HepG2 (cell line): Measurements from ENCODE around the gene GRIA3. TPM values are rescaled to one million over a fixed set of nuclear protein-coding genes. Genes with fewer than 3 reads are reported as not detected.

Experiments used
- ATAC-seq: fragments of 200-7000 bp; cut with Tn5 transposase; 3 replicates; pipeline ENCODE4 v1.9.1; 2020; ENCODE audit warnings: mild to moderate bottlenecking, moderate library complexity
- BruUV-seq: library from RNA; stranded (reverse); fragments of 400-500 nt; replicated peaks from 2 replicates; lab custom pipeline; 2021; lab: Mats Ljungman, UMichigan
- CTCF ChIA-PET: fragments of 300-600 bp; formaldehyde crosslinking; extraction: SDS; loops from one replicate; lab custom pipeline; 2021; ENCODE audit warnings: low total read pairs, inconsistent platforms, low intra/inter-chr PET ratio; lab: Yijun Ruan, JAX
- POLR2A ChIA-PET: fragments of 350-600 bp; sonication (Branson Sonifier 250); formaldehyde crosslinking; loops from one replicate; lab custom pipeline; 2020; ENCODE audit warnings: antibody characterized with exemption, inconsistent platforms; lab: Yijun Ruan, JAX
- DNase-seq: peaks from one replicate; pipeline ENCODE4 v3.0.0-alpha.2; 2015; ENCODE audit warnings: low spot score
- FAIRE-seq: peaks from 3 replicates; lab custom pipeline; 2011; peaks lifted over from hg19 to GRCh38; lab: Jason Lieb, UNC
- H2AFZ ChIP-seq: one replicate; pipeline ENCODE4 v1.6.1; 2011; ENCODE audit warnings: low read length, inconsistent platforms
- H3K27ac ChIP-seq: fragments of 300-600 bp; 3 replicates; pipeline ENCODE4 v1.8.0; 2011; ENCODE audit warnings: mixed run types, mild to moderate bottlenecking, mixed read lengths, low read length, inconsistent platforms; ENCODE audit not compliant: insufficient read depth; ENCODE audit errors: extremely low read length
- H3K27me3 ChIP-seq, 2 experiments: fragments of 200-600 bp in 1 of 2; 2 replicates in 1 of 2; 3 replicates in 1 of 2; pipeline versions ENCODE4 v1.6.0 to v1.8.0; 2011; ENCODE audit warnings: low read length in 2 of 2, mild to moderate bottlenecking in 2 of 2, moderate library complexity in 2 of 2, inconsistent platforms in 1 of 2; ENCODE audit not compliant: insufficient read depth in 2 of 2, control insufficient read depth in 1 of 2
- H3K36me3 ChIP-seq, 2 experiments: fragments of 200-600 bp in 1 of 2; replicated peaks in 1 of 2; 2 replicates in 1 of 2; 3 replicates in 1 of 2; pipeline versions ENCODE4 v1.5.1 to v1.8.0; 2011; ENCODE audit warnings: low read length in 2 of 2, inconsistent platforms in 1 of 2; ENCODE audit not compliant: insufficient read depth in 2 of 2, control insufficient read depth in 1 of 2
- H3K4me1 ChIP-seq: 2 replicates; pipeline ENCODE4 v1.5.1; 2012; ENCODE audit warnings: low read length, inconsistent platforms; ENCODE audit not compliant: insufficient read depth
- H3K4me2 ChIP-seq: 2 replicates; pipeline ENCODE4 v1.6.0; 2011; ENCODE audit warnings: low read depth, low read length, inconsistent platforms
- H3K4me3 ChIP-seq, 3 experiments: fragments of 200-600 bp in 1 of 3; sonication (generic), shearing (Covaris generic) in 1 of 3; replicated peaks in 1 of 3; 2 replicates each; pipeline ENCODE4 v1.5.1; 2011 to 2016; ENCODE audit warnings: low read length in 3 of 3, inconsistent platforms in 2 of 3, low read depth in 2 of 3, mild to moderate bottlenecking in 2 of 3, control low read depth in 1 of 3, mixed read lengths in 1 of 3; ENCODE audit not compliant: insufficient read depth in 1 of 3
- H3K79me2 ChIP-seq: one replicate; pipeline ENCODE4 v1.6.1; 2011; ENCODE audit warnings: low read length, inconsistent platforms; ENCODE audit not compliant: insufficient read depth
- H3K9ac ChIP-seq: 2 replicates; pipeline ENCODE4 v1.6.0; 2011; ENCODE audit warnings: mild to moderate bottlenecking, low read depth, low read length, inconsistent platforms; ENCODE audit not compliant: insufficient read depth
- H3K9me3 ChIP-seq: 2 replicates; pipeline ENCODE4 v1.5.1; 2012; ENCODE audit warnings: mild to moderate bottlenecking, low read length
- H4K20me1 ChIP-seq: 2 replicates; pipeline ENCODE4 v1.6.0; 2011; ENCODE audit warnings: inconsistent platforms, mild to moderate bottlenecking, low read length, moderate library complexity; ENCODE audit not compliant: insufficient read depth
- BHLHE40 ChIP-seq: IDR thresholded peaks from 2 replicates; pipeline ENCODE4 v1.6.1; 2011; ENCODE audit warnings: low read length, improper control_type of control experiment
- CBFB ChIP-seq: sonication (generic); formaldehyde crosslinking; IDR thresholded peaks from 2 replicates; pipeline ENCODE4 v1.4.0; 2020; ENCODE audit warnings: missing genetic modification reagents
- CHD2 ChIP-seq: IDR thresholded peaks from 2 replicates; pipeline ENCODE4 v1.6.1; 2011; ENCODE audit warnings: low read depth, low read length, improper control_type of control experiment
- GLI4 ChIP-seq: sonication (generic); formaldehyde crosslinking; IDR thresholded peaks from 2 replicates; pipeline ENCODE4 v1.5.1; 2020; ENCODE audit warnings: missing genetic modification reagents, mild to moderate bottlenecking, moderate library complexity, borderline replicate concordance
- HBP1 ChIP-seq: IDR thresholded peaks from 2 replicates; pipeline ENCODE4 v1.6.1; 2016; ENCODE audit warnings: low read depth, control low read depth
- MTA3 ChIP-seq: sonication (generic); formaldehyde crosslinking; IDR thresholded peaks from 2 replicates; pipeline ENCODE4 v1.4.0; 2020; ENCODE audit warnings: missing genetic modification reagents
- NONO ChIP-seq, 2 experiments: fragments of 450-650 bp in 1 of 2; sonication (generic) in 1 of 2; formaldehyde crosslinking in 1 of 2; IDR thresholded peaks in 1 of 2; conservative IDR thresholded peaks in 1 of 2; 2 replicates each; pipeline versions ENCODE4 v1.6.1 to v1.8.0; 2017 to 2022; ENCODE audit warnings: mild to moderate bottlenecking in 1 of 2, missing genetic modification reagents in 1 of 2, moderate library complexity in 1 of 2
- SAP130 ChIP-seq: IDR thresholded peaks from 2 replicates; pipeline ENCODE4 v1.6.1; 2016; ENCODE audit warnings: low read depth
- SIN3A ChIP-seq: IDR thresholded peaks from 2 replicates; pipeline ENCODE4 v1.6.1; 2011; ENCODE audit warnings: low read depth, mild to moderate bottlenecking, control low read depth, low read length, borderline replicate concordance
- SNAPC5 ChIP-seq: sonication (generic); formaldehyde crosslinking; IDR thresholded peaks from 2 replicates; pipeline ENCODE4 v1.8.1; 2023; ENCODE audit warnings: mild to moderate bottlenecking, missing genetic modification reagents, borderline replicate concordance
- ZNF282 ChIP-seq: fragments of 450-650 bp; IDR thresholded peaks from 2 replicates; pipeline ENCODE4 v1.6.1; 2018; ENCODE audit not compliant: partially characterized antibody
- ZNF333 ChIP-seq: sonication (generic); formaldehyde crosslinking; IDR thresholded peaks from 2 replicates; pipeline ENCODE4 v1.4.0; 2020; ENCODE audit warnings: mild to moderate bottlenecking, missing genetic modification reagents, borderline replicate concordance
- ZNF431 ChIP-seq: sonication (generic); formaldehyde crosslinking; IDR thresholded peaks from 2 replicates; pipeline ENCODE4 v1.9.0; 2022; ENCODE audit warnings: missing genetic modification reagents, low read depth, mild to moderate bottlenecking, borderline replicate concordance
- ZNF749 ChIP-seq: sonication (generic); formaldehyde crosslinking; IDR thresholded peaks from 2 replicates; pipeline ENCODE4 v1.8.0; 2022; ENCODE audit warnings: mild to moderate bottlenecking, missing genetic modification reagents, moderate library complexity, borderline replicate concordance
- ZNF839 ChIP-seq: sonication (generic); formaldehyde crosslinking; IDR thresholded peaks from 2 replicates; pipeline ENCODE4 v1.4.0; 2020; ENCODE audit warnings: missing genetic modification reagents, mild to moderate bottlenecking, borderline replicate concordance
- WGBS: methylation state at CpG from one replicate; pipeline ENCODE4 v1.1.6; 2017; ENCODE audit warnings: low lambda C conversion rate; 5-methylcytosine and 5-hydroxymethylcytosine counted together
- in situ Hi-C: cut with HindIII; loops from 2 replicates; pipeline ENCODE4 v1.10.0; 2017; ENCODE audit warnings: low pct_unique_long_range_greater_than_20kb; ENCODE audit not compliant: extremely low pct_ligation_motif_present
- intact Hi-C: fragments of 100-400 bp; cut with micrococcal nuclease; formaldehyde crosslinking; loops from one replicate; pipeline ENCODE4 v1.10.0; 2022; ENCODE audit not compliant: unreplicated experiment
- polyA plus RNA-seq, 8 experiments: library from polyadenylated mRNA; depleted of rRNA in 3 of 8; stranded (reverse) in 7 of 8; unstranded in 1 of 8; fragments of >200 nt; fragmentation: Illumina TruSeq in 4 of 8; extraction: Trizol in 4 of 8; gene quantifications; 2 replicates each; pipeline versions ENCODE4 v1.2.1 to v1.2.3, GENCODE V29; 2011 to 2016; ENCODE audit warnings: low read depth in 4 of 8, missing spikeins in 1 of 8, mixed read lengths in 1 of 8; ENCODE audit not compliant: insufficient read depth in 1 of 8
- total RNA-seq, 5 experiments: library from RNA; depleted of rRNA; stranded (reverse); fragments of >200 nt; fragmentation: Illumina TruSeq; extraction: Trizol; gene quantifications; 2 replicates each; pipeline ENCODE4 v1.2.3, GENCODE V29; 2016; ENCODE audit warnings: low read depth in 1 of 5
- TF ChIP-seq, protein P1 (sequence below): sonication (generic); formaldehyde crosslinking; IDR thresholded peaks from 2 replicates; pipeline ENCODE4 v1.4.0; 2020; ENCODE audit warnings: missing genetic modification reagents
- TF ChIP-seq, protein P2 (sequence below): sonication (generic); formaldehyde crosslinking; IDR thresholded peaks from 2 replicates; pipeline ENCODE4 v1.4.0; 2020; ENCODE audit warnings: mild to moderate bottlenecking, missing genetic modification reagents
- TF ChIP-seq, protein P3 (sequence below): sonication (generic); formaldehyde crosslinking; IDR thresholded peaks from 2 replicates; pipeline ENCODE4 v1.4.0; 2020; ENCODE audit warnings: missing genetic modification reagents

The GRIA3 gene
- total and polyA plus RNA-seq, 2 of the 13 experiments (the other 11 are each of a cell fraction or from before 2014, with no cell fraction given), result not detected

GRCh38 chrX:123311486-123311885 is 127.4 kb downstream of the GRIA3 start:
- intact Hi-C loops, result no loop called here
- ATAC-seq (no peak), DNase-seq (no peak), FAIRE-seq (no peak)
- Histone ChIP-seq H2AFZ (no peak overlapping the region), H3K4me2 (no peak overlapping the region), H4K20me1 (no peaks in the 10 kb centered on the region), H3K27ac (no peak overlapping the region), H3K36me3 (no peaks in the 10 kb centered on the region), H3K4me3 (no peak overlapping the region), H3K9me3 (no peaks in the 10 kb centered on the region), H3K27me3 (no peaks in the 10 kb centered on the region), H3K9ac (no peak overlapping the region), H3K79me2 (no peaks in the 10 kb centered on the region)
- in situ Hi-C loops, result no loop called here
- BruUV-seq, result no TSS peak
- 0% methylated on average over 1 of the region's 1 CpG for WGBS
- CTCF ChIA-PET, result no interaction called here
- POLR2A ChIA-PET, result no interaction called here
- TF ChIP-seq SAP130 (CRISPR knock-in tag) (no peak), ZNF282 (no peak), CHD2 (no peak), GLI4 (no peak), SNAPC5 (CRISPR knock-in tag) (no peak), ZNF839 (CRISPR knock-in tag) (no peak), MTA3 (CRISPR knock-in tag) (no peak), ZNF431 (CRISPR knock-in tag) (no peak), ZNF749 (CRISPR knock-in tag) (no peak), CBFB (CRISPR knock-in tag) (no peak), ZNF333 (CRISPR knock-in tag) (no peak), SIN3A (no peak), BHLHE40 (no peak), HBP1 (CRISPR knock-in tag) (no peak), NONO (IDR thresholded peaks at IDR 0.05) (no peak), NONO (CRISPR knock-in tag; conservative IDR thresholded peaks at IDR 0.05) (no peak)
- TF ChIP-seq, protein P1, sequence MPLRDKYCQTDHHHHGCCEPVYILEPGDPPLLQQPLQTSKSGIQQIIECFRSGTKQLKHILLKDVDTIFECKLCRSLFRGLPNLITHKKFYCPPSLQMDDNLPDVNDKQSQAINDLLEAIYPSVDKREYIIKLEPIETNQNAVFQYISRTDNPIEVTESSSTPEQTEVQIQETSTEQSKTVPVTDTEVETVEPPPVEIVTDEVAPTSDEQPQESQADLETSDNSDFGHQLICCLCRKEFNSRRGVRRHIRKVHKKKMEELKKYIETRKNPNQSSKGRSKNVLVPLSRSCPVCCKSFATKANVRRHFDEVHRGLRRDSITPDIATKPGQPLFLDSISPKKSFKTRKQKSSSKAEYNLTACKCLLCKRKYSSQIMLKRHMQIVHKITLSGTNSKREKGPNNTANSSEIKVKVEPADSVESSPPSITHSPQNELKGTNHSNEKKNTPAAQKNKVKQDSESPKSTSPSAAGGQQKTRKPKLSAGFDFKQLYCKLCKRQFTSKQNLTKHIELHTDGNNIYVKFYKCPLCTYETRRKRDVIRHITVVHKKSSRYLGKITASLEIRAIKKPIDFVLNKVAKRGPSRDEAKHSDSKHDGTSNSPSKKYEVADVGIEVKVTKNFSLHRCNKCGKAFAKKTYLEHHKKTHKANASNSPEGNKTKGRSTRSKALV (CRISPR knock-in tag), result no peak
- TF ChIP-seq, protein P2, sequence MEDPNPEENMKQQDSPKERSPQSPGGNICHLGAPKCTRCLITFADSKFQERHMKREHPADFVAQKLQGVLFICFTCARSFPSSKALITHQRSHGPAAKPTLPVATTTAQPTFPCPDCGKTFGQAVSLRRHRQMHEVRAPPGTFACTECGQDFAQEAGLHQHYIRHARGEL (CRISPR knock-in tag), result no peak
- TF ChIP-seq, protein P3, sequence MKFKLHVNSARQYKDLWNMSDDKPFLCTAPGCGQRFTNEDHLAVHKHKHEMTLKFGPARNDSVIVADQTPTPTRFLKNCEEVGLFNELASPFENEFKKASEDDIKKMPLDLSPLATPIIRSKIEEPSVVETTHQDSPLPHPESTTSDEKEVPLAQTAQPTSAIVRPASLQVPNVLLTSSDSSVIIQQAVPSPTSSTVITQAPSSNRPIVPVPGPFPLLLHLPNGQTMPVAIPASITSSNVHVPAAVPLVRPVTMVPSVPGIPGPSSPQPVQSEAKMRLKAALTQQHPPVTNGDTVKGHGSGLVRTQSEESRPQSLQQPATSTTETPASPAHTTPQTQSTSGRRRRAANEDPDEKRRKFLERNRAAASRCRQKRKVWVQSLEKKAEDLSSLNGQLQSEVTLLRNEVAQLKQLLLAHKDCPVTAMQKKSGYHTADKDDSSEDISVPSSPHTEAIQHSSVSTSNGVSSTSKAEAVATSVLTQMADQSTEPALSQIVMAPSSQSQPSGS (CRISPR knock-in tag), result no peak
- TF ChIP-seq, all 625 proteins: peak for 0
- H3K4me1 ChIP-seq, result no peaks in the 10 kb centered on the region
